ELF-1 (cell line): ENCODE measurements around the gene RACGAP1.

Experiments
- DNase-seq: peaks from one replicate; pipeline ENCODE4 v3.0.0-alpha.2; 2016; ENCODE audit warnings: low read depth, low spot score

RACGAP1 gene

GRCh38 chr12:49941556-49942511 lies 83.5 kb downstream of the RACGAP1 start:
- DNase-seq: no peak

GRCh38 chr12:49939707-49940106 lies 85.6 kb downstream of the RACGAP1 start:
- DNase-seq: no peak

- DNase-seq: no peak
Measured at GRCh38 chr12:49939307-49939706, 86.0 kb downstream of the RACGAP1 start.
